ENCODE results near the gene WDR88. TPM values are rescaled to one million over a fixed set of nuclear protein-coding genes. Genes with fewer than 3 reads are reported as not detected.

The WDR88 gene
- total RNA-seq, 6 experiments from 2014 or later = not detected

GRCh38 chr19:33192010-33192409 is 60.1 kb downstream of the WDR88 start:
- no peak for DNase-seq
- no peak overlapping the region for H3K4me3 Mint-ChIP-seq
- H3K36me3 Mint-ChIP-seq (ENCODE audit: low read depth) = no peaks in the 10 kb centered on the region
- H3K27ac Mint-ChIP-seq = no peak overlapping the region
- TF ChIP-seq, protein P1, sequence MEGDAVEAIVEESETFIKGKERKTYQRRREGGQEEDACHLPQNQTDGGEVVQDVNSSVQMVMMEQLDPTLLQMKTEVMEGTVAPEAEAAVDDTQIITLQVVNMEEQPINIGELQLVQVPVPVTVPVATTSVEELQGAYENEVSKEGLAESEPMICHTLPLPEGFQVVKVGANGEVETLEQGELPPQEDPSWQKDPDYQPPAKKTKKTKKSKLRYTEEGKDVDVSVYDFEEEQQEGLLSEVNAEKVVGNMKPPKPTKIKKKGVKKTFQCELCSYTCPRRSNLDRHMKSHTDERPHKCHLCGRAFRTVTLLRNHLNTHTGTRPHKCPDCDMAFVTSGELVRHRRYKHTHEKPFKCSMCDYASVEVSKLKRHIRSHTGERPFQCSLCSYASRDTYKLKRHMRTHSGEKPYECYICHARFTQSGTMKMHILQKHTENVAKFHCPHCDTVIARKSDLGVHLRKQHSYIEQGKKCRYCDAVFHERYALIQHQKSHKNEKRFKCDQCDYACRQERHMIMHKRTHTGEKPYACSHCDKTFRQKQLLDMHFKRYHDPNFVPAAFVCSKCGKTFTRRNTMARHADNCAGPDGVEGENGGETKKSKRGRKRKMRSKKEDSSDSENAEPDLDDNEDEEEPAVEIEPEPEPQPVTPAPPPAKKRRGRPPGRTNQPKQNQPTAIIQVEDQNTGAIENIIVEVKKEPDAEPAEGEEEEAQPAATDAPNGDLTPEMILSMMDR (IDR thresholded peaks at IDR 0.05) = peak; percentile 57
- no peaks in the 10 kb centered on the region for H3K4me1 Mint-ChIP-seq (ENCODE audit: low read depth)
- no peaks in the 10 kb centered on the region for H3K9me3 Mint-ChIP-seq
- peaks cover 17% of the 10 kb centered on the region for H3K27me3 Mint-ChIP-seq (ENCODE audit: insufficient read depth)

GRCh38 chr19:33193269-33193864 is 61.5 kb downstream of the WDR88 start:
- Mint-ChIP-seq H3K27ac (no peak overlapping the region), H3K36me3 (ENCODE audit: low read depth) (no peaks in the 10 kb centered on the region), H3K27me3 (ENCODE audit: insufficient read depth) (peaks cover 17% of the 10 kb centered on the region), H3K4me3 (peak overlapping the region; percentile 24; the same call in 1 of the 2 replicates), H3K9me3 (no peaks in the 10 kb centered on the region), H3K4me1 (ENCODE audit: low read depth) (no peaks in the 10 kb centered on the region)
- no peak for DNase-seq
- TF ChIP-seq, protein P1 (IDR thresholded peaks at IDR 0.05) = no peak

DNA sequence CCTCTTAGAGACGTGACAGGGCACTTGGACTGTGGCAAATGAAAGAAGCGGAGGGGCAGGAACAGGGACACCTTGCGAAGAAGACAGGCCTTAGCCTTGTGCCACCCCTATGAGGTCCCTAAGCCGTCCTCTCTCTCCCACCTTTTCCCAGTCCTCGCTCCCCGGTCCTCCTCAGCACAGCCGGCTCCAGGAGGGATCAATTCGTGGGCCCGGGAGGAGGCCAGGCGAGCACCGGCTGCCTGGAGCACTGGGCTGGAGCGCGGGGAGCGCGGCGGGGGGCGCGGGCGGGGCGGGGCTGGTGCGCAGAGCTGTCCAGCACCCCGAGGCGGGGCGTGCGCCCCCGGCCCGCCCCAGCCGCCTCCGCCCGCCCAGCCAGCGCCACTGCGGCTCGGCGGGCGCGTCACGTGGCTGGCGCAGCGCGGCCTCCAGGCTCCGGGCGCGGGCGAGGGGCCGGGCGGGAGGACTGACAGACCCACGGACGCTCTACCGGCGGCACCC is 62.0 kb downstream of the WDR88 start, which contains the start of gene LRP3:
LRP3 (plus strand) TSS at position 466 of the 498 bp plus-strand sequence. CDS start 456 bp downstream, outside the sequence.
- Mint-ChIP-seq H3K4me3 (peak within 1 kb of the TSS; percentile 72), H3K9me3 (no peaks in the 10 kb centered on the region), H3K27ac (no peak within 1 kb of the TSS; the same call in 1 of the 2 replicates), H3K36me3 (ENCODE audit: low read depth) (no peaks in the 10 kb centered on the region), H3K4me1 (ENCODE audit: low read depth) (no peaks in the 10 kb centered on the region), H3K27me3 (ENCODE audit: insufficient read depth) (peaks cover 18% of the 10 kb centered on the region)
- TF ChIP-seq, protein P1 (IDR thresholded peaks at IDR 0.05) = no peak
- DNase-seq = no peak

DNA sequence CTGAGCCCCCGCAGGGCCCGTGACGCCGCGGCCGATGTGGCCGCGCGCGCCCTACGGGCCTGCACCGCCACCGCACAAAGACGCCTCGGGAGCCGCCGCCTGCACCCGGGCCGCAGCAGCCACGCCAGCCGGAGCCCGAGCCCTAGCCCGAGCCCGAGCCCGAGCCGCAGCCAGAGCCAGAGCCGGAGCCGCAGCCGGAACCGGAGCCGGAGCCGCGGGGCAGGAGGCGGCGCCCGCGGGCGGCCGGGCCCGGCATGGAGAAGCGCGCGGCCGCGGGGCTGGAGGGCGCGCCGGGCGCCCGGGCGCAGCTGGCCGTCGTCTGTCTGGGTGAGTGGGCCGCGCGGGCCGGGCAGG is 62.6 kb downstream of the WDR88 start:
- no peak for DNase-seq
- Mint-ChIP-seq H3K27me3 (ENCODE audit: insufficient read depth) (peaks cover 19% of the 10 kb centered on the region), H3K36me3 (ENCODE audit: low read depth) (no peaks in the 10 kb centered on the region), H3K9me3 (no peaks in the 10 kb centered on the region), H3K4me1 (ENCODE audit: low read depth) (no peaks in the 10 kb centered on the region), H3K27ac (no peak overlapping the region), H3K4me3 (no peak overlapping the region)
- TF ChIP-seq, protein P1 (IDR thresholded peaks at IDR 0.05) = no peak

DNA sequence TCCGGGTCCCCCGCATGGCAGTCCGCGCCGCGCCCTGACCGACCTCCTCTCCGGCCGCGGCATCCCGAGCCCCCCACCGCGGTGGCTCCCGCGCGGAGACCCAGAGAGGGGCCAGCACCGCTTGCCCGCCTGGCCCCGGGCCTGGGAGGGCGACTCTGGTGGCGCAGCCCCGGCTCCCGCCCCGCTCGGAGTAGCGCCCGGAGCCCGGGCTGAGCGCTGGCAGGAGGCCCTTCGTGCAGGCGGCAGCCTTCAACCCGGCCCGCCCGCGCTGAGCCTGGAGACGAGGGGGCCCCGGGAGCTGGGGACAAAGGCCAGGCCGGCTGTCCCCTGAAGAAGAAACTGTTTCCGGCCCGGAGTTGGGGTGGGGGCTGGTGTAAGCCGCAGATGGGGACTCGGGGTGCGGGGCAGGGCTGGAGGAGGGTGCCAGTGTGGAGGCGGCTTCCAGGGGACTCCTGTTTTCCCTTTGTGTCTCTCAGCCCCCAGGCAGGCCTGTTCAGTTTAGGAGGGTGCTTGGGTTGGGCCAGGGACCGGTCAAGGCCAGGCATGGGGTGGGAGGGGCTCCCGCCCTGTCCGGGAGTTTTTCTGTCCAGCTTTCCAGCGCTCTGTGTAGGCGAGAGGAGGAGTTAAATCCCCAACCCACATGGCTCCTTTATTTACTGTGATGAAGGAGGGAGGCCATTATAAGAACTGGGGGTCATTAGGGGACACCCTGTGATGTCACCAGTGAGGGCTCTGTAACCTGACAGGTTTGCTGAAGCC is 63.2 kb downstream of the WDR88 start:
- TF ChIP-seq, protein P1 (IDR thresholded peaks at IDR 0.05) = no peak
- peak; percentile 7 for DNase-seq
- H3K27me3 Mint-ChIP-seq (ENCODE audit: insufficient read depth) = peaks cover 16% of the 10 kb centered on the region
- H3K36me3 Mint-ChIP-seq (ENCODE audit: low read depth) = no peaks in the 10 kb centered on the region
- no peaks in the 10 kb centered on the region for H3K4me1 Mint-ChIP-seq (ENCODE audit: low read depth)
- peak overlapping the region; percentile 72 for H3K4me3 Mint-ChIP-seq
- no peak overlapping the region; the same call in 1 of the 2 replicates for H3K27ac Mint-ChIP-seq
- no peaks in the 10 kb centered on the region for H3K9me3 Mint-ChIP-seq

Data from HFFc6 (cell line).